ENCODE measurements around the gene MREG. TPM values are rescaled to one million over a fixed set of nuclear protein-coding genes. Genes with fewer than 3 reads are reported as not detected.
"Not testable (repeated sequence)": the region's sequence is repeated elsewhere in the genome, so short reads cannot be mapped to it uniquely, and the experiment has no call there.

Gene MREG
- total and polyA plus RNA-seq, 7 donors, result 0.99 to 8.8 (median 1.5) TPM

- 70 to 74% methylated on average over 3 of the region's 3 CpGs for WGBS, 2 donors
- no peaks in the 10 kb centered on the region for H3K9me3 ChIP-seq
- DNase-seq, result no peak
- TF ChIP-seq, protein P1, sequence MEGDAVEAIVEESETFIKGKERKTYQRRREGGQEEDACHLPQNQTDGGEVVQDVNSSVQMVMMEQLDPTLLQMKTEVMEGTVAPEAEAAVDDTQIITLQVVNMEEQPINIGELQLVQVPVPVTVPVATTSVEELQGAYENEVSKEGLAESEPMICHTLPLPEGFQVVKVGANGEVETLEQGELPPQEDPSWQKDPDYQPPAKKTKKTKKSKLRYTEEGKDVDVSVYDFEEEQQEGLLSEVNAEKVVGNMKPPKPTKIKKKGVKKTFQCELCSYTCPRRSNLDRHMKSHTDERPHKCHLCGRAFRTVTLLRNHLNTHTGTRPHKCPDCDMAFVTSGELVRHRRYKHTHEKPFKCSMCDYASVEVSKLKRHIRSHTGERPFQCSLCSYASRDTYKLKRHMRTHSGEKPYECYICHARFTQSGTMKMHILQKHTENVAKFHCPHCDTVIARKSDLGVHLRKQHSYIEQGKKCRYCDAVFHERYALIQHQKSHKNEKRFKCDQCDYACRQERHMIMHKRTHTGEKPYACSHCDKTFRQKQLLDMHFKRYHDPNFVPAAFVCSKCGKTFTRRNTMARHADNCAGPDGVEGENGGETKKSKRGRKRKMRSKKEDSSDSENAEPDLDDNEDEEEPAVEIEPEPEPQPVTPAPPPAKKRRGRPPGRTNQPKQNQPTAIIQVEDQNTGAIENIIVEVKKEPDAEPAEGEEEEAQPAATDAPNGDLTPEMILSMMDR (IDR thresholded peaks at IDR 0.05), result no peak
- TF ChIP-seq POLR2A (IDR thresholded peaks at IDR 0.05) (no peak), POLR2AphosphoS5 (IDR thresholded peaks at IDR 0.05) (no peak), EP300 (IDR thresholded peaks at IDR 0.05) (no peak)
- H3K4me1 ChIP-seq, result no peaks in the 10 kb centered on the region
- H3K36me3 ChIP-seq, result no peaks in the 10 kb centered on the region
- intact Hi-C loops (cut with DNase I), result no loop called here
- no peaks in the 10 kb centered on the region for H3K27me3 ChIP-seq
- H3K27ac ChIP-seq, result no peak overlapping the region
- no peak overlapping the region for H3K4me3 ChIP-seq
Measured at GRCh38 chr2:215966951-215967350, 46.4 kb downstream of the MREG start.

- Histone ChIP-seq H3K36me3 (no peaks in the 10 kb centered on the region), H3K9me3 (no peaks in the 10 kb centered on the region), H3K27me3 (no peaks in the 10 kb centered on the region), H3K4me1 (no peaks in the 10 kb centered on the region), H3K4me3 (no peak overlapping the region), H3K27ac (no peak overlapping the region)
- intact Hi-C loops (cut with DNase I), result no loop called here
- no peak for DNase-seq
- TF ChIP-seq POLR2A (IDR thresholded peaks at IDR 0.05) (no peak), POLR2AphosphoS5 (IDR thresholded peaks at IDR 0.05) (no peak), EP300 (IDR thresholded peaks at IDR 0.05) (no peak)
- TF ChIP-seq, protein P1 (IDR thresholded peaks at IDR 0.05), result no peak
- WGBS, 2 donors, result 74 to 76% methylated on average over 4 of the region's 4 CpGs
Measured at GRCh38 chr2:215966274-215966673, 47.1 kb downstream of the MREG start.

- no peaks in the 10 kb centered on the region for H3K4me1 ChIP-seq
- no peaks in the 10 kb centered on the region for H3K9me3 ChIP-seq
- DNase-seq, result no peak
- no peak overlapping the region for H3K4me3 ChIP-seq
- H3K27me3 ChIP-seq, result no peaks in the 10 kb centered on the region
- intact Hi-C loops (cut with DNase I), result no loop called here
- WGBS, 2 donors, result 93 to 98% methylated on average over 1 of the region's 1 CpG
- no peak overlapping the region for H3K27ac ChIP-seq
- no peaks in the 10 kb centered on the region for H3K36me3 ChIP-seq
- TF ChIP-seq, protein P1 (IDR thresholded peaks at IDR 0.05), result no peak
- TF ChIP-seq EP300 (IDR thresholded peaks at IDR 0.05) (no peak), POLR2AphosphoS5 (IDR thresholded peaks at IDR 0.05) (no peak), POLR2A (IDR thresholded peaks at IDR 0.05) (no peak)
Measured at GRCh38 chr2:215965532-215966165, 47.7 kb downstream of the MREG start.

DNA sequence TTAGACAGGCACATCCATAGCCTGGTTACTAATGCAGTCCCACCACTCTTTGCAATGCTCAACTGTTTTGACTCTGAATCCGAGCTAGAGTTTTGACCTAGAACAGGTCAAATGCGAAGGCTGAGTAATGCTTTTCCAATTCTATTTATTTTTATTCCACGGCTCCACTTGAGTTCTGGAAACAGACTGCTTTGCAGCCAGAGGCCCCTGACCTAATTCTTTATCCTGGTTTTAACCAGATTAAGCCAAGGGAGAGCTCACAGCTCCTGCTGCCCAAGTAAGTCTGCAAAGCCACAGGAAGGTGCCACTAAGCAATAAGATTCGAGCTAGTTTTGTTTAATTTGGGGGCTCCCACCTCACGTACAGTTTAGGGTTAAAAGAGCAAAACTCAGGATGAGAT lies 51.4 kb downstream of the MREG start:
- TF ChIP-seq EP300 (IDR thresholded peaks at IDR 0.05), result no peak
- Histone ChIP-seq H3K27me3 (no peaks in the 10 kb centered on the region), H3K4me1 (no peaks in the 10 kb centered on the region), H3K9me3 (no peaks in the 10 kb centered on the region), H3K36me3 (no peaks in the 10 kb centered on the region), H3K4me3 (no peak overlapping the region), H3K27ac (no peak overlapping the region)
- DNase-seq, result no peak
- intact Hi-C loops (cut with DNase I), result no loop called here
- WGBS, 2 donors, result 81 to 91% methylated on average over 5 of the region's 5 CpGs

- DNase-seq, result no peak
- H3K4me1 ChIP-seq, result no peaks in the 10 kb centered on the region
- H3K27me3 ChIP-seq, result no peaks in the 10 kb centered on the region
- H3K27ac ChIP-seq, result no peak overlapping the region
- H3K4me3 ChIP-seq, result no peak overlapping the region
- WGBS, 2 donors, result 92 to 95% methylated on average over 4 of the region's 4 CpGs
- TF ChIP-seq, protein P1 (IDR thresholded peaks at IDR 0.05), result no peak
- TF ChIP-seq POLR2AphosphoS5 (IDR thresholded peaks at IDR 0.05) (no peak), EP300 (IDR thresholded peaks at IDR 0.05) (no peak), POLR2A (IDR thresholded peaks at IDR 0.05) (no peak)
- H3K9me3 ChIP-seq, result no peaks in the 10 kb centered on the region
- no peaks in the 10 kb centered on the region for H3K36me3 ChIP-seq
- intact Hi-C loops (cut with DNase I), result no loop called here
Measured at GRCh38 chr2:215958257-215958656, 55.1 kb downstream of the MREG start.

GRCh38 chr2:215957354-215958122 lies 55.8 kb downstream of the MREG start:
- DNase-seq; intact Hi-C loops (cut with DNase I); H3K4me1 ChIP-seq; H3K27me3 ChIP-seq; H3K9me3 ChIP-seq; H3K27ac ChIP-seq; H3K36me3 ChIP-seq; H3K4me3 ChIP-seq: not testable (repeated sequence)
- WGBS, 2 donors, result 95 to 96% methylated on average over 10 of the region's 10 CpGs

Data from sigmoid colon (tissue), 7 donors.